Skeletal muscle tissue (tissue), 4 donors: Measurements from ENCODE around the gene PTGIR. TPM values are rescaled to one million over a fixed set of nuclear protein-coding genes. Genes with fewer than 3 reads are reported as not detected.
A peak's percentile ranks its signal among the peaks of the same experiment; 100 is the strongest.

Source experiments
- H3K27ac ChIP-seq: one replicate; pipeline ENCODE4 v1.7.0; 2013; ENCODE audit warnings: mild to moderate bottlenecking, low read depth, low read length, inconsistent platforms
- H3K27me3 ChIP-seq, 3 donors: one replicate each; pipeline ENCODE4 v1.7.0; 2013; ENCODE audit warnings: low read length in 3 of 3; ENCODE audit not compliant: control insufficient read depth in 3 of 3, insufficient read depth in 3 of 3
- H3K36me3 ChIP-seq, 3 donors: one replicate each; pipeline ENCODE4 v1.7.0; 2013; ENCODE audit warnings: low read length in 3 of 3; ENCODE audit not compliant: control insufficient read depth in 3 of 3, insufficient read depth in 3 of 3
- H3K4me1 ChIP-seq, 3 donors: one replicate each; pipeline ENCODE4 v1.7.0; 2013; ENCODE audit warnings: low read length in 3 of 3, mild to moderate bottlenecking in 3 of 3; ENCODE audit not compliant: control insufficient read depth in 3 of 3, insufficient read depth in 3 of 3
- H3K4me3 ChIP-seq, 3 donors: one replicate each; pipeline ENCODE4 v1.7.0; 2013; ENCODE audit warnings: low read length in 3 of 3
- H3K9ac ChIP-seq, 3 donors: one replicate each; pipeline ENCODE4 v1.7.0; 2013; ENCODE audit warnings: low read length in 3 of 3, mild to moderate bottlenecking in 3 of 3, moderate library complexity in 2 of 3, low read depth in 1 of 3
- H3K9me3 ChIP-seq, 3 donors: one replicate each; pipeline ENCODE4 v1.7.0; 2013; ENCODE audit warnings: low read length in 3 of 3; ENCODE audit not compliant: control insufficient read depth in 3 of 3
- total RNA-seq: library from RNA; depleted of rRNA; stranded (reverse); fragments of >200 nt; gene quantifications from one replicate; pipeline ENCODE4 v1.2.3, GENCODE V29; 2014
- donor health status: Osteomylitis.

Gene PTGIR
- total RNA-seq, 1 donor from 2014 or later, result 3.1 TPM

GRCh38 chr19:46617601-46618000, 7.3 kb downstream of the PTGIR start:
- no peaks in the 10 kb centered on the region for H3K9me3 ChIP-seq
- H3K36me3 ChIP-seq, result no peaks in the 10 kb centered on the region
- peaks cover 32 to 41% (median 40%) of the 10 kb centered on the region in 3 donors for H3K4me1 ChIP-seq
- no peak overlapping the region for H3K9ac ChIP-seq
- H3K27ac ChIP-seq, result no peak overlapping the region
- no peak overlapping the region for H3K4me3 ChIP-seq
- H3K27me3 ChIP-seq, result no peaks in the 10 kb centered on the region

GRCh38 chr19:46616631-46617322, 8.1 kb downstream of the PTGIR start:
- H3K4me1 ChIP-seq, result peaks cover 32 to 40% (median 38%) of the 10 kb centered on the region in 3 donors
- no peaks in the 10 kb centered on the region for H3K27me3 ChIP-seq
- peak overlapping the region in 2 of 3 donors; percentile 25 to 46 for H3K9ac ChIP-seq
- no peak overlapping the region for H3K27ac ChIP-seq
- no peak overlapping the region for H3K4me3 ChIP-seq
- H3K36me3 ChIP-seq, result no peaks in the 10 kb centered on the region
- no peaks in the 10 kb centered on the region for H3K9me3 ChIP-seq

- Histone ChIP-seq H3K27ac (no peak overlapping the region), H3K4me1 (peaks cover 26 to 34% (median 31%) of the 10 kb centered on the region in 3 donors), H3K36me3 (no peaks in the 10 kb centered on the region), H3K27me3 (no peaks in the 10 kb centered on the region), H3K9ac (no peak overlapping the region), H3K4me3 (no peak overlapping the region), H3K9me3 (no peaks in the 10 kb centered on the region)
These were observed 8.9 kb downstream of the PTGIR start for GRCh38 chr19:46615966-46616365.

- no peak overlapping the region for H3K4me3 ChIP-seq
- H3K4me1 ChIP-seq, result peaks cover 18 to 21% (median 19%) of the 10 kb centered on the region in 3 donors
- peak overlapping the region in 2 of 3 donors; percentile 14 to 51 for H3K9ac ChIP-seq
- H3K27ac ChIP-seq, result no peak overlapping the region
- no peaks in the 10 kb centered on the region for H3K27me3 ChIP-seq
- no peaks in the 10 kb centered on the region for H3K9me3 ChIP-seq
- H3K36me3 ChIP-seq, result peaks cover 9 to 12% (median 12%) of the 10 kb centered on the region in 3 donors
These were observed 10.7 kb downstream of the PTGIR start for GRCh38 chr19:46614114-46614722.

- H3K9me3 ChIP-seq, result no peaks in the 10 kb centered on the region
- H3K4me3 ChIP-seq, result no peak overlapping the region
- H3K27ac ChIP-seq, result no peak overlapping the region
- H3K27me3 ChIP-seq, result no peaks in the 10 kb centered on the region
- H3K36me3 ChIP-seq, result peaks cover 16 to 19% (median 19%) of the 10 kb centered on the region in 3 donors
- no peak overlapping the region for H3K9ac ChIP-seq
- H3K4me1 ChIP-seq, result peaks cover 14 to 15% (median 15%) of the 10 kb centered on the region in 3 donors
These were observed 11.4 kb downstream of the PTGIR start for GRCh38 chr19:46613525-46613924.

GRCh38 chr19:46611776-46612175, 13.1 kb downstream of the PTGIR start:
- Histone ChIP-seq H3K27me3 (no peaks in the 10 kb centered on the region), H3K27ac (no peak overlapping the region), H3K9ac (peak overlapping the region in 1 of 3 donors; percentile 25), H3K36me3 (peaks cover 33 to 37% (median 37%) of the 10 kb centered on the region in 3 donors), H3K4me1 (peaks cover 7 to 11% (median 9%) of the 10 kb centered on the region in 3 donors), H3K4me3 (no peak overlapping the region), H3K9me3 (no peaks in the 10 kb centered on the region)

- H3K9me3 ChIP-seq, result no peaks in the 10 kb centered on the region
- no peaks in the 10 kb centered on the region for H3K27me3 ChIP-seq
- peak overlapping the region in 1 of 3 donors; percentile 8 for H3K9ac ChIP-seq
- no peak overlapping the region for H3K4me3 ChIP-seq
- H3K4me1 ChIP-seq, result peaks cover 3 to 9% (median 6%) of the 10 kb centered on the region in 3 donors
- H3K27ac ChIP-seq, result no peak overlapping the region
- H3K36me3 ChIP-seq, result peaks cover 40 to 44% (median 43%) of the 10 kb centered on the region in 3 donors
These were observed 13.8 kb downstream of the PTGIR start for GRCh38 chr19:46610851-46611770.

- Histone ChIP-seq H3K9ac (no peak overlapping the region), H3K27me3 (no peaks in the 10 kb centered on the region), H3K9me3 (no peaks in the 10 kb centered on the region), H3K4me3 (no peak overlapping the region), H3K36me3 (peaks cover 47 to 51% (median 49%) of the 10 kb centered on the region in 3 donors), H3K27ac (no peak overlapping the region), H3K4me1 (peaks cover 3 to 16% (median 13%) of the 10 kb centered on the region in 3 donors)
These were observed 14.5 kb downstream of the PTGIR start for GRCh38 chr19:46610413-46610775.

GRCh38 chr19:46609511-46610412, 15.1 kb downstream of the PTGIR start:
- H3K9ac ChIP-seq, result no peak overlapping the region
- H3K27ac ChIP-seq, result no peak overlapping the region
- H3K4me1 ChIP-seq, result peaks cover 3 to 22% (median 19%) of the 10 kb centered on the region in 3 donors
- H3K36me3 ChIP-seq, result peaks cover 47 to 51% (median 49%) of the 10 kb centered on the region in 3 donors
- H3K27me3 ChIP-seq, result no peaks in the 10 kb centered on the region
- H3K9me3 ChIP-seq, result no peaks in the 10 kb centered on the region
- H3K4me3 ChIP-seq, result no peak overlapping the region
